ENCODE data around the gene BLOC1S1.

GRCh38 chr12:55687746-55688145 lies 28.1 kb upstream of the BLOC1S1 start:
- TF ChIP-seq, protein P1, sequence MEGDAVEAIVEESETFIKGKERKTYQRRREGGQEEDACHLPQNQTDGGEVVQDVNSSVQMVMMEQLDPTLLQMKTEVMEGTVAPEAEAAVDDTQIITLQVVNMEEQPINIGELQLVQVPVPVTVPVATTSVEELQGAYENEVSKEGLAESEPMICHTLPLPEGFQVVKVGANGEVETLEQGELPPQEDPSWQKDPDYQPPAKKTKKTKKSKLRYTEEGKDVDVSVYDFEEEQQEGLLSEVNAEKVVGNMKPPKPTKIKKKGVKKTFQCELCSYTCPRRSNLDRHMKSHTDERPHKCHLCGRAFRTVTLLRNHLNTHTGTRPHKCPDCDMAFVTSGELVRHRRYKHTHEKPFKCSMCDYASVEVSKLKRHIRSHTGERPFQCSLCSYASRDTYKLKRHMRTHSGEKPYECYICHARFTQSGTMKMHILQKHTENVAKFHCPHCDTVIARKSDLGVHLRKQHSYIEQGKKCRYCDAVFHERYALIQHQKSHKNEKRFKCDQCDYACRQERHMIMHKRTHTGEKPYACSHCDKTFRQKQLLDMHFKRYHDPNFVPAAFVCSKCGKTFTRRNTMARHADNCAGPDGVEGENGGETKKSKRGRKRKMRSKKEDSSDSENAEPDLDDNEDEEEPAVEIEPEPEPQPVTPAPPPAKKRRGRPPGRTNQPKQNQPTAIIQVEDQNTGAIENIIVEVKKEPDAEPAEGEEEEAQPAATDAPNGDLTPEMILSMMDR (IDR thresholded peaks at IDR 0.05) = no peak
- no peak for TF ChIP-seq POLR2A (IDR thresholded peaks at IDR 0.05)
